Muscle layer of duodenum (tissue), 2 donors: ENCODE data around the gene ZNF799.

ENCODE experiments used
- H3K27ac ChIP-seq: one replicate; pipeline ENCODE4 v1.7.0; 2013; ENCODE audit warnings: mild to moderate bottlenecking, low read length
- H3K27me3 ChIP-seq: one replicate; pipeline ENCODE4 v1.7.0; 2013; ENCODE audit warnings: low read depth, mild to moderate bottlenecking, control low read depth, low read length
- H3K36me3 ChIP-seq, 2 donors: one replicate each; pipeline ENCODE4 v1.7.0; 2013; ENCODE audit warnings: low read length in 2 of 2, control low read depth in 1 of 2, mild to moderate bottlenecking in 1 of 2; ENCODE audit not compliant: insufficient read depth in 2 of 2, control insufficient read depth in 1 of 2
- H3K4me1 ChIP-seq, 2 donors: one replicate each; pipeline ENCODE4 v1.7.0; 2013; ENCODE audit warnings: low read length in 2 of 2, mild to moderate bottlenecking in 2 of 2, control low read depth in 1 of 2, moderate library complexity in 1 of 2; ENCODE audit not compliant: insufficient read depth in 2 of 2, control insufficient read depth in 1 of 2
- H3K4me3 ChIP-seq, 2 donors: one replicate each; pipeline ENCODE4 v1.7.0; 2013; ENCODE audit warnings: low read length in 2 of 2, low read depth in 1 of 2, mild to moderate bottlenecking in 1 of 2
- H3K9me3 ChIP-seq, 2 donors: one replicate each; pipeline ENCODE4 v1.7.0; 2013; ENCODE audit warnings: low read length in 2 of 2, control low read depth in 1 of 2, mild to moderate bottlenecking in 1 of 2; ENCODE audit not compliant: control insufficient read depth in 1 of 2
- donor health status: healthy.

Gene ZNF799

GRCh38 chr19:12350890-12351197 lies 50.2 kb downstream of the ZNF799 start:
- peaks cover 39 to 54% of the 10 kb centered on the region in 2 donors for H3K9me3 ChIP-seq
- no peaks in the 10 kb centered on the region for H3K4me1 ChIP-seq
- peak overlapping the region; percentile 28 to 42 for H3K4me3 ChIP-seq
- no peak overlapping the region for H3K27ac ChIP-seq
- peaks cover 14 to 42% of the 10 kb centered on the region in 2 donors for H3K36me3 ChIP-seq
- no peaks in the 10 kb centered on the region for H3K27me3 ChIP-seq

GRCh38 chr19:12350185-12350889 lies 50.7 kb downstream of the ZNF799 start:
- Histone ChIP-seq H3K4me3 (peak overlapping the region; percentile 28 to 42), H3K27ac (no peak overlapping the region), H3K36me3 (peaks cover 14 to 45% of the 10 kb centered on the region in 2 donors), H3K9me3 (peaks cover 39 to 60% of the 10 kb centered on the region in 2 donors), H3K27me3 (no peaks in the 10 kb centered on the region), H3K4me1 (no peaks in the 10 kb centered on the region)

GRCh38 chr19:12346896-12347295 lies 54.2 kb downstream of the ZNF799 start:
- H3K9me3 ChIP-seq, result peaks cover 30 to 56% of the 10 kb centered on the region in 2 donors
- H3K36me3 ChIP-seq, result peaks cover 14 to 31% of the 10 kb centered on the region in 2 donors
- no peaks in the 10 kb centered on the region for H3K27me3 ChIP-seq
- no peak overlapping the region for H3K4me3 ChIP-seq
- H3K4me1 ChIP-seq, result no peaks in the 10 kb centered on the region
- no peak overlapping the region for H3K27ac ChIP-seq

- H3K4me1 ChIP-seq, result no peaks in the 10 kb centered on the region
- peaks cover 4 to 14% of the 10 kb centered on the region in 2 donors for H3K36me3 ChIP-seq
- H3K27ac ChIP-seq, result no peak overlapping the region
- H3K9me3 ChIP-seq, result peaks cover 19 to 40% of the 10 kb centered on the region in 2 donors
- H3K27me3 ChIP-seq, result no peaks in the 10 kb centered on the region
- peak overlapping the region in 1 of 2 donors; percentile 19 for H3K4me3 ChIP-seq
These were observed 55.9 kb downstream of the ZNF799 start for GRCh38 chr19:12345197-12345596.
